Endothelial cell of umbilical vein (primary cell): Measurements from ENCODE around the gene CENPP. TPM values are rescaled to one million over a fixed set of nuclear protein-coding genes. Genes with fewer than 3 reads are reported as not detected.

Experiments
- BruUV-seq: library from RNA; stranded (reverse); fragments of 400-500 nt; replicated peaks from 2 replicates; lab custom pipeline; 2021; lab: Mats Ljungman, UMichigan
- CTCF ChIA-PET: fragments of 300-600, 350-600 bp; sonication (Branson Sonifier 250); formaldehyde crosslinking; loops from one replicate; lab custom pipeline; 2021; ENCODE audit warnings: antibody characterized with exemption, inconsistent platforms; lab: Charles Lee
- POLR2A ChIA-PET: fragments of 300-600, 350-600 bp; sonication (Branson Sonifier 250); formaldehyde crosslinking; loops from one replicate; lab custom pipeline; 2021; ENCODE audit warnings: antibody characterized with exemption, inconsistent platforms; lab: Charles Lee
- DNase-seq: peaks from one replicate; pipeline ENCODE4 v3.0.0-alpha.2; 2011; ENCODE audit warnings: low read depth, low spot score
- FAIRE-seq: peaks from 2 replicates; lab custom pipeline; 2011; peaks lifted over from hg19 to GRCh38; lab: Jason Lieb, UNC
- H2AFZ ChIP-seq: 2 replicates; pipeline ENCODE4 v1.6.0; 2012; ENCODE audit warnings: low read depth, low read length, control low read depth, inconsistent platforms
- H3K27ac ChIP-seq: 2 replicates; pipeline ENCODE4 v1.5.1; 2011; ENCODE audit warnings: low read depth, mild to moderate bottlenecking, control low read depth, low read length, moderate library complexity; ENCODE audit not compliant: insufficient read depth
- H3K27me3 ChIP-seq, 2 experiments: 2 replicates each; pipeline versions ENCODE4 v1.6.0 to v1.6.1; 2011; ENCODE audit warnings: low read length in 2 of 2, mixed read lengths in 1 of 2; ENCODE audit not compliant: control insufficient read depth in 2 of 2, insufficient read depth in 2 of 2
- H3K36me3 ChIP-seq, 2 experiments: 2 replicates in 1 of 2; 3 replicates in 1 of 2; pipeline ENCODE4 v1.5.1; 2011; ENCODE audit warnings: low read length in 2 of 2, mild to moderate bottlenecking in 1 of 2, moderate library complexity in 1 of 2; ENCODE audit not compliant: control insufficient read depth in 2 of 2, insufficient read depth in 2 of 2; ENCODE audit errors: extremely low read depth in 1 of 2
- H3K4me1 ChIP-seq: 3 replicates; pipeline ENCODE4 v1.5.1; 2011; ENCODE audit warnings: mild to moderate bottlenecking, low read length; ENCODE audit not compliant: control insufficient read depth, insufficient read depth; ENCODE audit errors: extremely low read depth
- H3K4me2 ChIP-seq: 2 replicates; pipeline ENCODE4 v1.6.1; 2011; ENCODE audit warnings: low read length, control low read depth, mixed read lengths; ENCODE audit not compliant: insufficient read depth
- H3K4me3 ChIP-seq, 3 experiments: fragments of 200-600 bp in 1 of 3; sonication (generic), shearing (Covaris generic) in 1 of 3; replicated peaks in 1 of 3; 2 replicates each; pipeline ENCODE4 v1.5.1; 2011 to 2016; ENCODE audit warnings: control low read depth in 3 of 3, low read length in 3 of 3, mild to moderate bottlenecking in 2 of 3, inconsistent platforms in 1 of 3, low read depth in 1 of 3, moderate library complexity in 1 of 3; ENCODE audit not compliant: insufficient read depth in 1 of 3
- H3K79me2 ChIP-seq: 2 replicates; pipeline ENCODE4 v1.6.0; 2012; ENCODE audit warnings: low read length, inconsistent platforms; ENCODE audit not compliant: control insufficient read depth, insufficient read depth
- H3K9ac ChIP-seq: replicated peaks from 2 replicates; pipeline ENCODE3; 2011; ENCODE audit warnings: low read length, control low read depth; ENCODE audit not compliant: insufficient read depth; ENCODE audit errors: extremely low read depth
- H3K9me1 ChIP-seq: replicated peaks from 3 replicates; pipeline ENCODE4 v1.6.0; 2011; ENCODE audit warnings: mild to moderate bottlenecking, low read length; ENCODE audit not compliant: control insufficient read depth, insufficient read depth; ENCODE audit errors: extremely low read depth
- H3K9me3 ChIP-seq: replicated peaks from 2 replicates; pipeline ENCODE4 v1.5.1; 2012; ENCODE audit warnings: low read length, inconsistent platforms; ENCODE audit not compliant: control insufficient read depth, insufficient read depth
- H4K20me1 ChIP-seq: replicated peaks from 2 replicates; pipeline ENCODE3; 2011; ENCODE audit warnings: mild to moderate bottlenecking, low read length; ENCODE audit not compliant: control insufficient read depth, insufficient read depth; ENCODE audit errors: extremely low read depth
- EZH2 ChIP-seq: IDR thresholded peaks from 2 replicates; pipeline ENCODE4 v1.6.1; 2012; ENCODE audit warnings: borderline replicate concordance, low read depth, mild to moderate bottlenecking, moderate library complexity, low read length, inconsistent platforms; ENCODE audit not compliant: severe bottlenecking
- FOS ChIP-seq: IDR thresholded peaks from 2 replicates; pipeline ENCODE4 v1.6.1; 2011; ENCODE audit warnings: mild to moderate bottlenecking, low read length, moderate library complexity, borderline replicate concordance; ENCODE audit not compliant: insufficient read depth
- GATA2 ChIP-seq: IDR thresholded peaks from 2 replicates; pipeline ENCODE4 v1.7.0; 2011; ENCODE audit warnings: low read depth, mild to moderate bottlenecking, moderate library complexity, mixed read lengths, low read length; ENCODE audit not compliant: insufficient read length, insufficient read depth
- JUN ChIP-seq: IDR thresholded peaks from 2 replicates; pipeline ENCODE4 v1.6.1; 2011; ENCODE audit warnings: borderline replicate concordance, low read depth; ENCODE audit not compliant: insufficient read length, insufficient read depth
- MAX ChIP-seq: IDR thresholded peaks from 2 replicates; pipeline ENCODE4 v1.6.1; 2011; ENCODE audit not compliant: insufficient read depth, insufficient read length
- MYC ChIP-seq: IDR thresholded peaks from one replicate; pipeline ENCODE4 v1.6.1; 2011; ENCODE audit warnings: mild to moderate bottlenecking, low read depth, low read length
- POLR2A ChIP-seq: IDR thresholded peaks from 2 replicates; pipeline ENCODE4 v1.6.1; 2012; ENCODE audit warnings: low read depth, mild to moderate bottlenecking, control low read depth, low read length
- POLR2AphosphoS5 ChIP-seq: IDR thresholded peaks from 2 replicates; pipeline ENCODE4 v1.6.1; 2012; ENCODE audit warnings: low read depth, mild to moderate bottlenecking, control low read depth, low read length, moderate library complexity; ENCODE audit not compliant: insufficient read depth
- dilution Hi-C: fragments of 300-500 bp; cut with MboI; formaldehyde crosslinking; loops from one replicate; pipeline ENCODE4 v1.15.0; 2019; ENCODE audit warnings: low sequenced_read_pairs; ENCODE audit not compliant: extremely low pct_ligation_motif_present
- intact Hi-C: fragments of 100-400 bp; cut with micrococcal nuclease; formaldehyde crosslinking; loops from one replicate; pipeline ENCODE4 v1.10.0; 2022
- polyA plus RNA-seq, 4 experiments: library from polyadenylated mRNA; depleted of rRNA in 3 of 4; stranded (reverse) in 3 of 4; unstranded in 1 of 4; fragments of >200 nt; gene quantifications; 2 replicates each; pipeline versions ENCODE4 v1.2.1 to v1.2.3, GENCODE V29; 2011 to 2012; ENCODE audit warnings: missing spikeins in 1 of 4
- total RNA-seq: library from RNA; stranded (reverse); gene quantifications from 2 replicates; pipeline ENCODE4 v1.2.3, GENCODE V29; 2021
- TF ChIP-seq, protein P1 (sequence below), 2 donors: IDR thresholded peaks; 1 replicate in 1 of 2; 2 replicates in 1 of 2; pipeline ENCODE4 v1.5.1; 2011; ENCODE audit warnings: low read length in 2 of 2, mild to moderate bottlenecking in 2 of 2, moderate library complexity in 2 of 2, control low read depth in 1 of 2, inconsistent platforms in 1 of 2, low read depth in 1 of 2; ENCODE audit not compliant: insufficient read depth in 1 of 2; ENCODE audit errors: extremely low read depth in 1 of 2

CENPP gene
- total and polyA plus RNA-seq, 2 donors (not counting 3 experiments of a cell fraction or from before 2014, with no cell fraction given) = 1.2 to 12.0 TPM

- H4K20me1 ChIP-seq = no peaks in the 10 kb centered on the region
- H3K9ac ChIP-seq = no peak overlapping the region
- FAIRE-seq (no peak), DNase-seq (no peak)
- dilution Hi-C loops = no loop called here
- no peak overlapping the region for H3K4me2 ChIP-seq
- no peaks in the 10 kb centered on the region for H3K79me2 ChIP-seq
- ChIA-PET POLR2A (no interaction called here), CTCF (no interaction called here)
- H3K4me3 ChIP-seq = no peak overlapping the region
- H3K4me1 ChIP-seq = no peaks in the 10 kb centered on the region
- no peaks in the 10 kb centered on the region for H3K27me3 ChIP-seq
- intact Hi-C loops = no loop called here
- H3K36me3 ChIP-seq = no peaks in the 10 kb centered on the region
- H3K9me3 ChIP-seq = no peaks in the 10 kb centered on the region
- H3K27ac ChIP-seq = no peak overlapping the region
- no TSS peak for BruUV-seq
- no peaks in the 10 kb centered on the region for H3K9me1 ChIP-seq
- H2AFZ ChIP-seq = no peak overlapping the region
- no peak for TF ChIP-seq FOS
- no peak for TF ChIP-seq POLR2AphosphoS5
- TF ChIP-seq MAX = no peak
- no peak for TF ChIP-seq JUN
- no peak for TF ChIP-seq POLR2A
- no peak for TF ChIP-seq EZH2
- TF ChIP-seq, protein P1, sequence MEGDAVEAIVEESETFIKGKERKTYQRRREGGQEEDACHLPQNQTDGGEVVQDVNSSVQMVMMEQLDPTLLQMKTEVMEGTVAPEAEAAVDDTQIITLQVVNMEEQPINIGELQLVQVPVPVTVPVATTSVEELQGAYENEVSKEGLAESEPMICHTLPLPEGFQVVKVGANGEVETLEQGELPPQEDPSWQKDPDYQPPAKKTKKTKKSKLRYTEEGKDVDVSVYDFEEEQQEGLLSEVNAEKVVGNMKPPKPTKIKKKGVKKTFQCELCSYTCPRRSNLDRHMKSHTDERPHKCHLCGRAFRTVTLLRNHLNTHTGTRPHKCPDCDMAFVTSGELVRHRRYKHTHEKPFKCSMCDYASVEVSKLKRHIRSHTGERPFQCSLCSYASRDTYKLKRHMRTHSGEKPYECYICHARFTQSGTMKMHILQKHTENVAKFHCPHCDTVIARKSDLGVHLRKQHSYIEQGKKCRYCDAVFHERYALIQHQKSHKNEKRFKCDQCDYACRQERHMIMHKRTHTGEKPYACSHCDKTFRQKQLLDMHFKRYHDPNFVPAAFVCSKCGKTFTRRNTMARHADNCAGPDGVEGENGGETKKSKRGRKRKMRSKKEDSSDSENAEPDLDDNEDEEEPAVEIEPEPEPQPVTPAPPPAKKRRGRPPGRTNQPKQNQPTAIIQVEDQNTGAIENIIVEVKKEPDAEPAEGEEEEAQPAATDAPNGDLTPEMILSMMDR (IDR thresholded peaks at IDR 0.05; ENCODE audit: extremely low read depth in 1 of 2, insufficient read depth in 1 of 2, low read depth in 1 of 2, low read length in 2 of 2) = no peak
- no peak for TF ChIP-seq GATA2
- no peak for TF ChIP-seq MYC
Observed at GRCh38 chr9:92468206-92468605, 142.5 kb downstream of the CENPP start.
